ENCODE data around the gene GLA. TPM values are rescaled to one million over a fixed set of nuclear protein-coding genes. Genes with fewer than 3 reads are reported as not detected.

GLA gene
- total RNA-seq, 2 donors from 2014 or later: 9.7 to 11.8 TPM

DNA sequence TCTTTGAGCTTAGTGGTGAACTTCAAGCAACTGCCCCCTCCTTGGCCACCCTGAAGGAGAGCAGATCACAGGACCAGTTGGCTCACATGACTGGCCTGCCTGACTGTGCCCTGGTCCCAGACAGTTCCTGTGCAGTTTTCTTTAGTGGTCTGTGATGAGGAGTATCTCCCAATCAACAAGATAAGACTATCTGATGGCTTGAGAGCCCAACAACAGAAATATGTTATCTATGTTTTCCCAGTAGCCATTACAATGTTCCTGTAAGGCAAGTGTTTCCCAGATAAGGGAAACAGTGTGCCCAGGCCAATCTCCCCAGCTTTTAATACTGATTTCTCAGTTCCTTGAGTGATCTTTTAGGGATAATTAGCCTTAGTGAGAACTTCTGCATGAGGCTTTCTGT lies 45.0 kb downstream of the GLA start:
- H3K4me1 ChIP-seq: no peaks in the 10 kb centered on the region
- H3K36me3 ChIP-seq: no peaks in the 10 kb centered on the region
- DNase-seq (ENCODE audit: low spot score): no peak
- H3K4me3 ChIP-seq: no peak overlapping the region
- no peaks in the 10 kb centered on the region for H3K27me3 ChIP-seq
- TF ChIP-seq, protein P1, sequence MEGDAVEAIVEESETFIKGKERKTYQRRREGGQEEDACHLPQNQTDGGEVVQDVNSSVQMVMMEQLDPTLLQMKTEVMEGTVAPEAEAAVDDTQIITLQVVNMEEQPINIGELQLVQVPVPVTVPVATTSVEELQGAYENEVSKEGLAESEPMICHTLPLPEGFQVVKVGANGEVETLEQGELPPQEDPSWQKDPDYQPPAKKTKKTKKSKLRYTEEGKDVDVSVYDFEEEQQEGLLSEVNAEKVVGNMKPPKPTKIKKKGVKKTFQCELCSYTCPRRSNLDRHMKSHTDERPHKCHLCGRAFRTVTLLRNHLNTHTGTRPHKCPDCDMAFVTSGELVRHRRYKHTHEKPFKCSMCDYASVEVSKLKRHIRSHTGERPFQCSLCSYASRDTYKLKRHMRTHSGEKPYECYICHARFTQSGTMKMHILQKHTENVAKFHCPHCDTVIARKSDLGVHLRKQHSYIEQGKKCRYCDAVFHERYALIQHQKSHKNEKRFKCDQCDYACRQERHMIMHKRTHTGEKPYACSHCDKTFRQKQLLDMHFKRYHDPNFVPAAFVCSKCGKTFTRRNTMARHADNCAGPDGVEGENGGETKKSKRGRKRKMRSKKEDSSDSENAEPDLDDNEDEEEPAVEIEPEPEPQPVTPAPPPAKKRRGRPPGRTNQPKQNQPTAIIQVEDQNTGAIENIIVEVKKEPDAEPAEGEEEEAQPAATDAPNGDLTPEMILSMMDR (IDR thresholded peaks at IDR 0.05): no peak
- no peaks in the 10 kb centered on the region for H3K9me3 ChIP-seq
- H3K27ac ChIP-seq: no peak overlapping the region

DNA sequence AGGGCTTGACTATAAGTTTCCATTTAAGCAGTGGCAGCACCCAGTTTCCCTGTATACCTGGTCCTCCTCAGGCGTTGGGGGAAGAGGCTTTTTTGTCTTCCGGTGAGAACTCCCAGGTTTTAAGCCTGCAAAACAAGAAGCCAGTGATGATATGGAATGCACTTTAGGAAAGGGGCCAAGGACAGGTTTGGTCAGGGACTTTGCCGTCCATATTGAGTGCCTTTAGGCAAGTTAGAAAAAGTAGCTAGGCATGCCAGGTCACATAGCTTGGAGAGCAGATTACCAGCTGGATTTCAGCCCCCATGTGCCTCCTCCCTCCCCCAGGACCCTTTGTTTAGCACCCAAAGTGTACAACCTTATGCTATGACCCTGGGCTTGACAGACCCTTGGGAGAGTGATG lies 45.6 kb downstream of the GLA start:
- no peaks in the 10 kb centered on the region for H3K9me3 ChIP-seq
- no peak for DNase-seq (ENCODE audit: low spot score)
- H3K4me3 ChIP-seq: no peak overlapping the region
- H3K4me1 ChIP-seq: no peaks in the 10 kb centered on the region
- H3K27ac ChIP-seq: no peak overlapping the region
- no peaks in the 10 kb centered on the region for H3K36me3 ChIP-seq
- TF ChIP-seq, protein P1 (IDR thresholded peaks at IDR 0.05): no peak
- no peaks in the 10 kb centered on the region for H3K27me3 ChIP-seq

DNA sequence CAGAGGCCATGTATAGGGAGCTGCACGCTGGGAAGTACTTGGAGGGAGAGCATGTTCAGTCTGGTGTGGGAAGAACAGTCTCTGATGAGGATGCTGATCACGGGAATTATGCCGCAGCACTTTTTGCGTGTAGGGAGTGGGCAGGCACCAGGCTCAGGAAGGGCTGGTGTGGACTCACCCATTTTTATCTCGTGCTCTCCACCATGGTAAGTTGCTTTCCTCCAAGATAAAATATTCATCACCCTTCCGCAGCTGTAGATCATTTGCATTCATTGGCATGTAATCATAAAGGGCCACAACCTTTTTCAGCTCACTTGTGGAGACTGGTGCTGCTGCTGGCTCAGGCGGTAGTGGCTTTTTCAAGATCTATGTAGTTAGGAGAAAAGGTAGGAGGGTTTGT lies 47.3 kb downstream of the GLA start:
- Histone ChIP-seq H3K27ac (no peak overlapping the region), H3K4me3 (no peak overlapping the region), H3K4me1 (no peaks in the 10 kb centered on the region), H3K27me3 (no peaks in the 10 kb centered on the region), H3K36me3 (no peaks in the 10 kb centered on the region), H3K9me3 (no peaks in the 10 kb centered on the region)
- TF ChIP-seq, protein P1 (IDR thresholded peaks at IDR 0.05): no peak
- DNase-seq (ENCODE audit: low spot score): no peak

DNA sequence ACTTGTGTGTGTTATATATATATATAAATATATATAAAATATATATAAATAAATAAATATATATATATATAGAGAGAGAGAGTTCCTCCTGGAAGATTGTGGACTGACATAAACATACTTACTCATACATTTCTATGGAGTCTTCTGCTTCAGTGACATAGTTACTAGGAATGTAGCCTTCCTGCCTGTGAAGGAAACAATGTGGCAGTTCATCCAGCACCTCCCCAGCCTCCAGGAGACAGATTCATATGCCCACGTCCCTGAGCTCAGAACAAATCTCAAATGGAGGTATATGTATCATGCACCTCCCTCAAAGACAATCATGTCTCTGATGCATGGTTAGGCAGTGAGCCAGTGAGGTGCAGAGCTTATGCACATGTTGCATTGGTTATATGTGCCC lies 47.8 kb downstream of the GLA start:
- H3K27ac ChIP-seq: no peak overlapping the region
- no peaks in the 10 kb centered on the region for H3K36me3 ChIP-seq
- H3K4me3 ChIP-seq: no peak overlapping the region
- no peaks in the 10 kb centered on the region for H3K27me3 ChIP-seq
- H3K9me3 ChIP-seq: no peaks in the 10 kb centered on the region
- no peak for DNase-seq (ENCODE audit: low spot score)
- no peaks in the 10 kb centered on the region for H3K4me1 ChIP-seq
- TF ChIP-seq, protein P1 (IDR thresholded peaks at IDR 0.05): no peak

DNA sequence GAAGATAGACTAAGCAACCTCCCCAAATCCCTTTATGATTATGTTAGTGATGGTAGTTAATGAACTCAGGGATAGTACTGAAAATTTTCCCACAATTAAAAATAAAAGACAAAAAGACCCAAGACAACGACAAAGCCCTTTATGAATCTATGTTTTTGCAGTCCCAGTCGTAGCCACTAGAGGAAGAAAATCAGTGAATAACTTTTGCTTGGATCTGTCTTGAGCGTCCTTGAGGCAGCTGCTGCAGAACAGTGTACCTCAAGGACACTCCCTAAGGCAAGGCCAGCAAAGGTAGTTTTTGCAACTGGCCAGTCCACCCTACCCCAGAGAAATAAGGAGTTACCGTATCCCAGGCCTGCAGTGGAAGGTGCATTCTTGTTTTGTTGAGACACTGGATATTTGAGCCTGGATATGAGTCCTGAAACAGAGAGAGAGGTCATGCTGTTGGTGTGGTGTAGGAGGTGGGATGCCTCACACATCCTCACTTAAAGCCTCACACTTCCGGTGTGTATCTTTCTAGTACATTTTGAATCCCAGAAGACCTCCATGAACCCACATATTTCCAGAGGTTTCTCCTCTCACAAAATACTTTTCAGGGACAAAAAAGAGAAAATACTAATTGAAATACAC lies 50.4 kb downstream of the GLA start:
- TF ChIP-seq, protein P1 (IDR thresholded peaks at IDR 0.05): no peak
- H3K36me3 ChIP-seq: no peaks in the 10 kb centered on the region
- no peaks in the 10 kb centered on the region for H3K27me3 ChIP-seq
- DNase-seq (ENCODE audit: low spot score): no peak
- H3K9me3 ChIP-seq: no peaks in the 10 kb centered on the region
- no peak overlapping the region for H3K27ac ChIP-seq
- no peaks in the 10 kb centered on the region for H3K4me1 ChIP-seq
- no peak overlapping the region for H3K4me3 ChIP-seq

DNA sequence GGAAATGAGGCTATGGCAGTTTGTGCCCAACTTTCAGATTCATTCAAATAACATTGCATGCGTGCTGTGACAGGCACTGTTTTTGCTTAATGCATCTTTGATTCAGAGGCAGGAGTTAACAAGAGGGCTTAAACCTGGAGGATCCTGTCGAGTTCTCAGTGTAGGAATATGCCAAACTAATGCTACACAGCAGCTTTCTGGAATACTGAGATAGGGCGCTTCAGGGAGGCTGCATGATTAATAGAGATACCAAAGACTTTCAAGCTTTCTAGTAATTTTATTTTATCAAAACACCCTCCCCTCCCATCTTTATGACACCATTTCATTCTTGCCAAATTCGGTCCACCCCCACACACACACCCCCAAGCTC lies 58.5 kb downstream of the GLA start:
- H3K4me1 ChIP-seq: peaks cover 0 to 5% of the 10 kb centered on the region in 2 donors
- H3K9me3 ChIP-seq: no peaks in the 10 kb centered on the region
- no peak for DNase-seq (ENCODE audit: low spot score)
- no peaks in the 10 kb centered on the region for H3K27me3 ChIP-seq
- peak overlapping the region; percentile 61 to 78 for H3K4me3 ChIP-seq
- peak overlapping the region in 1 of 2 donors; percentile 94 for H3K27ac ChIP-seq
- TF ChIP-seq, protein P1 (IDR thresholded peaks at IDR 0.05): no peak
- H3K36me3 ChIP-seq: no peaks in the 10 kb centered on the region
